Neural cell (in vitro differentiated cells): ENCODE measurements around the gene CDH4. TPM values are rescaled to one million over a fixed set of nuclear protein-coding genes. Genes with fewer than 3 reads are reported as not detected.

Experiments
- H2AFZ ChIP-seq: fragments of 200-600, 300-800 bp; sonication (generic), shearing (Covaris generic); 2 replicates; pipeline ENCODE4 v1.6.0; 2014; ENCODE audit warnings: low read depth, mild to moderate bottlenecking, antibody characterized with exemption, low read length, moderate library complexity
- H3F3A ChIP-seq: fragments of 200-600 bp; shearing (Covaris generic); 2 replicates; pipeline ENCODE4 v1.6.1; 2016; ENCODE audit warnings: mild to moderate bottlenecking, moderate library complexity, mixed read lengths, antibody characterized with exemption, low read length; ENCODE audit not compliant: insufficient read depth, poor library complexity, severe bottlenecking
- H3K27ac ChIP-seq: fragments of 200-600, 300-800 bp; sonication (generic), shearing (Covaris generic); 2 replicates; pipeline ENCODE4 v1.5.1; 2014; ENCODE audit warnings: mild to moderate bottlenecking, low read length, moderate library complexity
- H3K27me3 ChIP-seq: fragments of 300-800, 200-600 bp; sonication (generic), shearing (Covaris generic); 2 replicates; pipeline ENCODE4 v1.6.0; 2014; ENCODE audit warnings: mild to moderate bottlenecking, low read depth, low read length, moderate library complexity; ENCODE audit not compliant: insufficient read depth
- H3K36me3 ChIP-seq: fragments of 300-800, 200-600 bp; sonication (generic), shearing (Covaris generic); 2 replicates; pipeline ENCODE4 v1.5.1; 2014; ENCODE audit warnings: mild to moderate bottlenecking, antibody characterized with exemption, low read length, moderate library complexity; ENCODE audit not compliant: insufficient read depth
- H3K4me2 ChIP-seq: fragments of 300-800, 200-600 bp; sonication (generic), shearing (Covaris generic); 2 replicates; pipeline ENCODE4 v1.6.0; 2014; ENCODE audit warnings: mild to moderate bottlenecking, low read length
- H3K4me3 ChIP-seq: fragments of 300-800, 200-600 bp; sonication (generic), shearing (Covaris generic); 2 replicates; pipeline ENCODE4 v1.5.1; 2014; ENCODE audit warnings: mild to moderate bottlenecking, low read length, moderate library complexity
- H3K79me2 ChIP-seq: fragments of 200-600 bp; shearing (Covaris generic); replicated peaks from 2 replicates; pipeline ENCODE4 v1.6.0; 2014; ENCODE audit warnings: mild to moderate bottlenecking, low read length, moderate library complexity; ENCODE audit not compliant: insufficient read depth
- H3K9ac ChIP-seq: fragments of 300-800, 200-600 bp; sonication (generic), shearing (Covaris generic); 2 replicates; pipeline ENCODE4 v1.6.1; 2016; ENCODE audit warnings: mild to moderate bottlenecking, low read length, mixed read lengths
- H3K9me2 ChIP-seq: fragments of 200-600 bp; shearing (Covaris generic); 2 replicates; pipeline ENCODE4 v1.6.1; 2016; ENCODE audit warnings: mild to moderate bottlenecking, low read length, mixed read lengths; ENCODE audit not compliant: insufficient read depth
- H3K9me3 ChIP-seq: fragments of 200-600, 300-800 bp; sonication (generic), shearing (Covaris generic); 2 replicates; pipeline ENCODE4 v1.6.1; 2016; ENCODE audit warnings: mild to moderate bottlenecking, mixed run types, low read length, moderate library complexity, mixed read lengths
- H4K20me1 ChIP-seq: fragments of 200-600 bp; shearing (Covaris generic); 2 replicates; pipeline ENCODE4 v1.6.1; 2016; ENCODE audit warnings: mild to moderate bottlenecking, mixed run types; ENCODE audit not compliant: insufficient read depth
- CTCF ChIP-seq: fragments of 450-650 bp; IDR thresholded peaks from 2 replicates; pipeline ENCODE4 v1.5.1; 2014; ENCODE audit warnings: antibody characterized with exemption, mild to moderate bottlenecking, moderate library complexity; ENCODE audit not compliant: poor library complexity, severe bottlenecking
- EP300 ChIP-seq: fragments of 450-650 bp; conservative IDR thresholded peaks from 2 replicates; pipeline ENCODE4 v1.6.1; 2014; ENCODE audit warnings: antibody characterized with exemption, mild to moderate bottlenecking, moderate library complexity; ENCODE audit not compliant: poor library complexity, severe bottlenecking
- EZH2 ChIP-seq: fragments of 200-600, 300-800 bp; shearing (Covaris generic), sonication (generic); IDR thresholded peaks from 2 replicates; pipeline ENCODE4 v1.6.1; 2014; ENCODE audit warnings: antibody characterized with exemption, low read length, borderline replicate concordance, mild to moderate bottlenecking; ENCODE audit not compliant: insufficient read depth, poor library complexity, severe bottlenecking
- MXI1 ChIP-seq: fragments of 450-650 bp; conservative IDR thresholded peaks from 2 replicates; pipeline ENCODE4 v1.6.1; 2014; ENCODE audit warnings: antibody characterized with exemption, mild to moderate bottlenecking; ENCODE audit not compliant: poor library complexity, severe bottlenecking
- POLR2AphosphoS5 ChIP-seq: IDR thresholded peaks from 2 replicates; pipeline ENCODE4 v1.6.1; 2012
- RAD21 ChIP-seq: fragments of 450-650 bp; conservative IDR thresholded peaks from 2 replicates; pipeline ENCODE4 v1.6.1; 2014; ENCODE audit warnings: antibody characterized with exemption, mild to moderate bottlenecking, moderate library complexity
- SMC3 ChIP-seq: fragments of 450-650 bp; conservative IDR thresholded peaks from 2 replicates; pipeline ENCODE4 v1.6.1; 2014; ENCODE audit warnings: antibody characterized with exemption, mild to moderate bottlenecking, moderate library complexity; ENCODE audit not compliant: poor library complexity
- TAF1 ChIP-seq: IDR thresholded peaks from 2 replicates; pipeline ENCODE4 v1.6.1; 2012; ENCODE audit warnings: low read depth
- polyA plus RNA-seq: library from polyadenylated mRNA; depleted of rRNA; stranded (reverse); fragments of >200 nt; gene quantifications from 2 replicates; pipeline ENCODE4 v1.2.3, GENCODE V29; 2014
- TF ChIP-seq, protein P1 (sequence below): IDR thresholded peaks from 2 replicates; pipeline ENCODE4 v1.6.1; 2012; ENCODE audit warnings: borderline replicate concordance

Gene CDH4
- polyA plus RNA-seq, 1 donor from 2014 or later = 24.6 TPM

DNA sequence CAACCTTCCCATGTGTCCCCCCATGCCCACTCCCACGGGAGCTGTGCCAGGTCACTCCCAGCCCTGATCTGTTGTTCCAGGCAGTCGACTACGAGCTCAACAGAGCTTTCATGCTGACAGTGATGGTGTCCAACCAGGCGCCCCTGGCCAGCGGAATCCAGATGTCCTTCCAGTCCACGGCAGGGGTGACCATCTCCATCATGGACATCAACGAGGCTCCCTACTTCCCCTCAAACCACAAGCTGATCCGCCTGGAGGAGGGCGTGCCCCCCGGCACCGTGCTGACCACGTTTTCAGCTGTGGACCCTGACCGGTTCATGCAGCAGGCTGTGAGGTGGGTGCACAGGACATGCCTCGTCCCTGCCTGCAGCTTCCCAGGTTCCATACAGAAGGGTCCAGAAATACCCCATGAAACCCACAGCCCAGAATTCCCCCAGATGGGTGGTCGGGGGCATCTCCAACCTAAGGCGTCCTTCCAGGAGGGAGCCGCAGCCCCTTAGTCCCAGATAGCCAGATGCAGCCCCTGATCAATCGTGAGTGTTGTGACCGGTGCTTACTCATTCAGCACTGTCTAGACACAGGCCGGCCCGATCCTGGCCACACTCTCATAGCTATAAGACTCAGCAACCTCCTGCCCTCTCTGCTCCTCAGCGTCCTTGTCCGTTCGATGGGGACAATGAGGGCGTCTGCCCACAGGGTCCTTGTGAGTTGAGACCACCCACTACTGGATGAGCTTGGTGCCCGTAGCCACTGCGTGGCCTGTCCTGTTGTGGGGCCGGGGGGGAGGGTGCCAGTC lies 671.5 kb downstream of the CDH4 start:
- no peak overlapping the region for H2AFZ ChIP-seq
- no peaks in the 10 kb centered on the region for H4K20me1 ChIP-seq
- no peaks in the 10 kb centered on the region for H3K27me3 ChIP-seq
- H3K9me2 ChIP-seq = no peaks in the 10 kb centered on the region
- no peak overlapping the region for H3K4me3 ChIP-seq
- no peak overlapping the region for H3K9ac ChIP-seq
- TF ChIP-seq SMC3 (no peak), MXI1 (no peak), EP300 (no peak), CTCF (no peak), EZH2 (no peak), RAD21 (no peak), TAF1 (no peak), POLR2AphosphoS5 (no peak)
- TF ChIP-seq, protein P1, sequence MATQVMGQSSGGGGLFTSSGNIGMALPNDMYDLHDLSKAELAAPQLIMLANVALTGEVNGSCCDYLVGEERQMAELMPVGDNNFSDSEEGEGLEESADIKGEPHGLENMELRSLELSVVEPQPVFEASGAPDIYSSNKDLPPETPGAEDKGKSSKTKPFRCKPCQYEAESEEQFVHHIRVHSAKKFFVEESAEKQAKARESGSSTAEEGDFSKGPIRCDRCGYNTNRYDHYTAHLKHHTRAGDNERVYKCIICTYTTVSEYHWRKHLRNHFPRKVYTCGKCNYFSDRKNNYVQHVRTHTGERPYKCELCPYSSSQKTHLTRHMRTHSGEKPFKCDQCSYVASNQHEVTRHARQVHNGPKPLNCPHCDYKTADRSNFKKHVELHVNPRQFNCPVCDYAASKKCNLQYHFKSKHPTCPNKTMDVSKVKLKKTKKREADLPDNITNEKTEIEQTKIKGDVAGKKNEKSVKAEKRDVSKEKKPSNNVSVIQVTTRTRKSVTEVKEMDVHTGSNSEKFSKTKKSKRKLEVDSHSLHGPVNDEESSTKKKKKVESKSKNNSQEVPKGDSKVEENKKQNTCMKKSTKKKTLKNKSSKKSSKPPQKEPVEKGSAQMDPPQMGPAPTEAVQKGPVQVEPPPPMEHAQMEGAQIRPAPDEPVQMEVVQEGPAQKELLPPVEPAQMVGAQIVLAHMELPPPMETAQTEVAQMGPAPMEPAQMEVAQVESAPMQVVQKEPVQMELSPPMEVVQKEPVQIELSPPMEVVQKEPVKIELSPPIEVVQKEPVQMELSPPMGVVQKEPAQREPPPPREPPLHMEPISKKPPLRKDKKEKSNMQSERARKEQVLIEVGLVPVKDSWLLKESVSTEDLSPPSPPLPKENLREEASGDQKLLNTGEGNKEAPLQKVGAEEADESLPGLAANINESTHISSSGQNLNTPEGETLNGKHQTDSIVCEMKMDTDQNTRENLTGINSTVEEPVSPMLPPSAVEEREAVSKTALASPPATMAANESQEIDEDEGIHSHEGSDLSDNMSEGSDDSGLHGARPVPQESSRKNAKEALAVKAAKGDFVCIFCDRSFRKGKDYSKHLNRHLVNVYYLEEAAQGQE = no peak
- peaks cover 5% of the 10 kb centered on the region for H3K36me3 ChIP-seq
- no peaks in the 10 kb centered on the region for H3K79me2 ChIP-seq
- no peak overlapping the region for H3K27ac ChIP-seq
- H3K9me3 ChIP-seq = no peaks in the 10 kb centered on the region
- no peak overlapping the region for H3K4me2 ChIP-seq
- no peaks in the 10 kb centered on the region for H3F3A ChIP-seq

DNA sequence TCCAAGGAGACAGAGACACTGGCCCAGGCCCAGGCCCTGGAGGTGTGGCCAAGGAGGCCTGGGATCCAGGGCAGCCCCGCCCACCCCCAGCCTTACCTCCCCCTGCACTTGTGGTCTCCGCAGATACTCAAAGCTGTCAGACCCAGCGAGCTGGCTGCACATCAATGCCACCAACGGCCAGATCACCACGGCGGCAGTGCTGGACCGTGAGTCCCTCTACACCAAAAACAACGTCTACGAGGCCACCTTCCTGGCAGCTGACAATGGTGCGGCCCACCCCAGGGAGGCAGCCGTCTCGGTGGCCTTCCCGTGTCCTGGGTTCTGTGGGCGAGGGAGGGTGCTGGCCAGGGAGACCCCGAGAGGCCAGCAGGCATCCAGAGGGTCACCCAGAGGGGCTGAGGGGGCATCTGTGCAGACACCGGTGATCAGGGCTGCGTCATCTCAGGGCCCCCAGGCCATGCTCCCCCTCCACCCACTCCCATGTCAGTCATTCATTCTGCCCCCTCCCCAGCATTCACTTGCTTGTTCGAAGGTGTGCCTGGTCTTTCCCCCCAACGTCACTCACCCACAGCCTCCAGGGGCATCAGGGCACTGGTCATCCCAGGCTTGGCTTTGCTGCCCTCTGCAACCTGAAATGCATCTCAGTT lies 672.3 kb downstream of the CDH4 start:
- Histone ChIP-seq H4K20me1 (no peaks in the 10 kb centered on the region), H2AFZ (no peak overlapping the region), H3K9me3 (no peaks in the 10 kb centered on the region), H3K79me2 (no peaks in the 10 kb centered on the region), H3K9me2 (no peaks in the 10 kb centered on the region), H3K27ac (no peak overlapping the region), H3K9ac (no peak overlapping the region), H3K4me2 (no peak overlapping the region), H3F3A (no peaks in the 10 kb centered on the region), H3K27me3 (no peaks in the 10 kb centered on the region), H3K4me3 (no peak overlapping the region), H3K36me3 (peaks cover 5% of the 10 kb centered on the region)
- TF ChIP-seq, protein P1 = no peak
- TF ChIP-seq CTCF (no peak), TAF1 (no peak), MXI1 (no peak), POLR2AphosphoS5 (no peak)
